Stimulated activated CD4-positive, alpha-beta T cell treated with anti-CD3 and anti-CD28 coated beads, Interleukin-1b, Interleukin-23, amount 100 ng/mL, for 48 hours (primary cell): Measurements from ENCODE around the gene TFB2M.
"Not testable (repeated sequence)": the region's sequence is repeated elsewhere in the genome, so short reads cannot be mapped to it uniquely, and the experiment has no call there.

ENCODE experiments used
- DNase-seq: peaks from one replicate; pipeline ENCODE4 v3.0.0-alpha.2; 2020

The TFB2M gene

DNA sequence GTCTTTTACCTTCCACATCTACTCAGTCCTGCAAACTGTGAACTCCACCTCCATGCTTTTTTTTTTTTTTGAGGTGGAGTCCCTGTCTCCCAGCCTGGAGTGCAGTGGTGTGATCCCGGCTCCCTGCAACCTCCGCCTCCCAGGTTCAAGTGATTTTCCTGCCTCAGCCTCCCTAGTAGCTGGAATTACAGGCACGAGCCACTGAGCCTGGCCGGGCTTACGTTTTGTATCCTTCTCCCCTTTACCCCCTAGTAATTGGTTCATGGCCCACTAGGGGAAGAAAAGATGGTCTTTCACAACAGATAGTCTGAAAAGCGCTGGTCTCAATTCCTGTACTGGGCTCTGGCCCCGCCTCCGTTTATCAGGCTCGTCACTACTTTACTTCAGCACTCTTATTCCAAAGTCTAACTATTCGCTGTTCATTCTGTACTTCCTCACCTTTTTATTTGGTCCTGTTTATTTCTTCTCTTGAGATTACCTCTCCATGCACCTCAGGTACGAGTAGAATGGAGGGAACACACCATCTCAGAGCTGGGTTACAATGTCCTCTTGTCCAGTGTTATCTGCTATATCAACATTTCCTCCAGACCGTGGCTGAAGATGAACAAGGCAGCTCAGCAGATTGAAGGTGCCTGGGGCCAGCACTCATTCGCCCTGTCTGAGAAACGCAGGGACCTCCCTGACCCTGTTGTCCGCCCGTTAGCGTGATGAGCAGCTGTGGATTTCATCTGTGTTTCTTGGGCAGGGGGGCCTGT lies 16.4 kb upstream of the TFB2M start:
- DNase-seq = no peak

- DNase-seq = no peak
These were observed 14.7 kb upstream of the TFB2M start for GRCh38 chr1:246580497-246581370.

DNA sequence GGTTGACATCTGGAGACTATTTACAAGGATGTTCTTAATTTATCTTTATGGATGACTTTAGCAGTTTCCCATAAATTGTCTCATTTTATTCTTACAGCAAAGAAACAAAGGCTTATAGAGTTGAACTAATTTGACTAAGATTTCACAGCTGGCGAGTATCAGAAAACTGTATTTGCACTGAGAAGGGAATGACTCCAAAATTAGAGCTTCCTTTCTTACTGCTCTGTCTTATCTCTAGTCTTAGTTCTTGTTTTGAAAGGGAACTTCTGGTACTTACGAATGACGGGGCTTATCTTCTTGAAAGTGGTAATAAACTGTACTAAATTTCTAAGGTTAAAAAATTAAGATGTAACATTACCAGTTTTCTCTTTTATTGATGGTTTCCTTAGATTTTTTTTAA lies 13.8 kb upstream of the TFB2M start:
- DNase-seq = no peak

DNA sequence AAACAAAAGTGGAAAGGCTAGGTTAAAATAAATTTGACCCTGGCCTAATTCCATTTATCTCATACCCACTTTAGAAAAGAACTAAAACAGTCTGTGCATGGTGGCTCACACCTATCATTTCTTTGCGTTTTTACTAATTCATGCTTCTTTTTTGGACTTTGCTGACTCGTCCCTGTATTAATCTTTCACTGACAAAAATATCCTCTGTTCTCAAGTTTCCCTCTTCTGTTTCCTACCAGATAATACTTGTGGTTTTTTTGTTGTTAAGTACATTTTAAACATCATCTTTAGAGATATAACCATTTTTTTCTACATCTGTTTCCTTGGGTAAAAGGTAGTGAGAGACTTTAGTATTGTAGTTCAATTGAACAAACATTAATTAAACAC lies 11.7 kb upstream of the TFB2M start:
- DNase-seq = no peak

GRCh38 chr1:246577082-246577719 lies 11.1 kb upstream of the TFB2M start:
- no peak for DNase-seq

- no peak for DNase-seq
These were observed 10.6 kb upstream of the TFB2M start for GRCh38 chr1:246576709-246577032.

DNA sequence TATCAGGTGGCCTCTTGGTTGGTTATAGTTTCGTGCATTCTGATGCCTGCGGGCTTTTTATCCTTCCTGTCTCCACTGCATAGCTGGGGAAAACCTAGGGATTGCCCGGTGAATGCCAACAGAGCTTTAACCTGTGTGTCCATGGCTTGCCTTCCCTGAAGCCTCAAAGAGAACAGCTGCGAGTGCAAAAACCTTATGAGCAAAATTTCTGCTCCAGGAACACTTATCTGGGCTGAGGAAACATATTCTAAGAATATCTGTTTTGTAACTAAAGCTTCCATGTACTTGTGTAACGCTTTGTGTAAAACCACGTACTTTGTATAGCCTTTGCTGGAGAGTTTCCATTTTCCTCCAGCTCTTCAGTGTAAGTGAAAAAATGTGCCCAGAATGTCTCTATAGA lies 7.4 kb upstream of the TFB2M start:
- no peak for DNase-seq

DNA sequence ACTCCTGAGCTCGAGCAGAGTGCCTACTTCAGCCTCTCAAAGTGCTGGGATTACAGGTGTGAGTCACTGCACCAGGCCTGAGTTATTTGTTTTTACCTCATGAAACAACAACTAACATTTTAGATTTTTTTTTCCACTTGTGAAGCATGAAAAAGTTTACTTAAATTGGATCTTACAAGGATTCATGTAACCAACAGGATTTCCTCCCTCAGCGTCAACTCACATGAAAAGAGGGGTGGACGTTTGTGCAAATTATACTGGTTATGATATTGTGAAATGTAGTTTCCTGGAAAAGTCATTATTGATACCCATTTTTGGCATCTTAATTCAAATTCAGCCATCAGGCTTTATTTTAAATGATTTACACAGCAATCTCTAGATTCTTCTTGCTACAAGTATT lies 6.7 kb upstream of the TFB2M start:
- no peak for DNase-seq

- no peak for DNase-seq
These were observed 5.9 kb upstream of the TFB2M start for GRCh38 chr1:246571953-246572352.

DNA sequence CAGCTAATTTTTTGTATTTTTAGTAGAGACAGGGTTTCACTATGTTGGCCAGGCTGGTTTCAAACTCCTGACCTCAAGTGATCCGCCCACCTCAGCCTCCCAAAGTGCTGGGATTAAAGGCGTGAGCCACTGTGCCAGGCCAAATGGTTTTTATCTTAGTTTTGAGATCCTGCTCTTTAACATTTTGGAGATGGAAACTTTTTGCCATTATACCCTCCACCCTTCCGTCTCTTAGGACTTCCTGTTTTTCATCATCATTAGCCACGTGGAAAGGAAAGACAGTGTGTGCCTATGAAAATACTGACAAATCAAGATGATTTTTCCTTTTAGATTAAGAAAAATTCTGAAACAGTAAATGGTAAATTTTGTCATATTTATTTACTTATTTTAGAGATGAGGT lies 5.2 kb upstream of the TFB2M start:
- DNase-seq = not testable (repeated sequence)

DNA sequence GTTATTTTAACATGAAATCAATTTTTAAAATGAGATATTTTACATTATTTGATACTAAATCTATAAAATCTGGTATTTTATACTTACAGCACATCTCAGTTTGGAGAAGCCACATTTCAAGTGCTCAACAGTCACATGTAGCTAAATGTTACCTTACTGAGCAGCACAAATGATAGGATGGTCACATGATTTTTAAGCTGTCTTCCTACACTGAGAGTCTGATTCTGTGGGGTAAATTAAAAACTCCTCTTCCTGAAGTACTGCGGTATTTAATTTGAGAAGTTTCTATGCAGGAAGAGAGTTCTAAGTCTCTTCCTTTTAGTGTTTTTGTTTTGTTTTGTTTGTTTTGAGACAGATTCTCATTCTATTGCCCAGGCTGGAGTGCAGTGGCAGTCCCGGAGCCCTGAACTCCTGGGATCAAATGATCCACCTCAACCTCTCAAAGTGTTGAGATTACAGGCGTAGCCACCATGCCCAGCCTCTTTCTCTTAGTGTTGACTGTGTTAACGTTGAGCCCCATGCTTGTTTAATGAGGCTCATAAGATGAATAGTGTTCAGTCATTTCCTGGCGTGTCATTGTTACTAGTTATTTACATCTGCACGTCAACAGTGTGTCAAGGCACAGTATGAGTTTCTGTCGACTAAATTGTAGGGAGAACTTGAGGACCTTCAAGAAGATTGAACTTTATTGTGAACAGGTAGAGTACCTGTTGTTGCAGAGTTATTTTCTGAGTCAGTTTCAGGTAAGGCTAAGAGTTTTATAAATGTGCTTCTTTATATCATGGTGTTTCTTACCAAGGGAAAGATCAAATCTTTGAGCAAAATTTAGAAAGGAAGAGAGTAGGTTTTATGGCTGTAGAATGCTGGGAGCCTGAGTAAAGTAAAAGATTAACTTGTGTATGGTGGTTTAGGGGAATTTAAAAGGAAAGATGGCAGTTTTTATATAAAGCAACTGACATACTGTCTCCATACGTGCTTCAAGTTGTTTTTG lies 3.5 kb upstream of the TFB2M start:
- peak; percentile 15 for DNase-seq

GRCh38 chr1:246567646-246568235 lies 1.7 kb upstream of the TFB2M start:
- DNase-seq = no peak

- DNase-seq = no peak
These were observed 968 bp upstream of the TFB2M start for GRCh38 chr1:246566813-246567645.

DNA sequence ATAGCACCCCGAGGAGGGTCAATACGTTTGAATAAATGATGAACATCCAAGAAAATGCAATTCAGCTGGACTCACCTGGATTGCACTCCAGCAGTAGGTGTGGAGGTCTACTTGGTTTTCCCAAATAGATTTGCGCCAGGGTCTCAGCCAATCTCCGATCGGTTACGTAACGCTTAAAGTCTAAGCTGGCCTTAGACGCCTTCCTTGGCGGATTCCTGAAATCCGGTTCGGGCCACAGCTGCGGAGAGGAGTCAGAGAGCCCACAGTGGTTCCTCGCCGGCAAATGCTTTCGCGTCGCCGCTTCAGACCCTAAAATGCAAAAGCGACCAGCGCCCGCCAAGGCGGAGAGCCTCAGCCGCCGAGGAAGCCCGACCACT lies 322 bp downstream of the TFB2M start:
- no peak for DNase-seq

- no peak for DNase-seq
These were observed 966 bp downstream of the TFB2M start for GRCh38 chr1:246564839-246565750.

DNA sequence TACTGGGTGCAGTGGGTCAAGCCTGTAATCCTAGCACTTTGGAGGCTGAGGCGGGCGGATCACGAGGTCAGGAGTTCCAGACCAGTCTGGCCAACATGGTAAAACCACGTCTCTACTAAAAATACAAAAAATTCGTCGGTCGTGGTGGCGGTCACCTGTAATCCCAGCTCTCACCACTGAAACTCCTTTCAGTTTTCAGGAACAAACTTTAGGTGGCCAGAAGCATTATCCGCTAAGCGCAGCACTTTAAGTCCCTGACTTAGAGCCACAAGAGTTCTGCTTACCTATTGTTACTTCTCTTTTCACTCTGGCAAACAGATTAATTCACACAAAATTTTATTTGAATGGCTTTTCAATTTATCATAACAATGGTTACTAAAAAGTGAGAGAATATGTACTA lies 5.2 kb downstream of the TFB2M start:
- not testable (repeated sequence) for DNase-seq

DNA sequence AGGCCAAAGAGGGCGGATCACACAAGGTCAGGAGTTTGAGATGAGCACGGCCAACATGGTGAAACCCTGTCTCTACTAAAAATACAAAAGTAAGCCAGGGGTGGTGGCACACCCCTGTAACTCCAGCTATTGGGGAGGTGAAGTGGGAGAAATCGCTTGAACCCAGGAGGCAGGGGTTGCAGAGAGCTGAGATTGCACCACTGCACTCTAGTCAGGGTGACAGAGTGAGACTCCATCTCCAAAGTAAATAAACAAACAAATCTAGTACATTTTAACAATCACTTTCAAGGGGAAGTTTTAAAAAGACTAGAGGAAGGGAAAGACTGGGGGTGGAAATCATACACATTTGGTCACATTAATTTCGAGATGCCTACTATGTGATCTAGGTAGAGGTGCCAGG lies 6.8 kb downstream of the TFB2M start:
- no peak for DNase-seq

- DNase-seq = no peak
These were observed 8.0 kb downstream of the TFB2M start for GRCh38 chr1:246558041-246558440.

DNA sequence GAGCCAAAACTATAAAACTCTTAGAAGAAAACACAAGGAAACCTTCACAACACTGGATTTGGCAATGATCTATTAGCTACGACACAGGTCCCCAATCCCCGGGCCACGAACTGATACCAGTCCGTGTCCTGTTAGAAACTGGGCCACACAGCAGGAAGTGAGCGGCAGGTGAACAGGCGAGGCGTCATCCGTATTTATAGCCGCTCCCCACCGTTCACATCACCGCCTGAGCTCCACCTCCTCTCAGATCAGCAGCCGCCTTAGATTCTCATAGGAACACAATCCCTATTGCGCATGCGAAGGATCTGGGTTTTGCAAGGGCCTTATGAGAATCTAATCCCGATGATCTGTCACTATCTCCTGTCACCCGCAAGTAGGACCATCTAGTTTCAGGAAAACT lies 11.9 kb downstream of the TFB2M start:
- DNase-seq = no peak

DNA sequence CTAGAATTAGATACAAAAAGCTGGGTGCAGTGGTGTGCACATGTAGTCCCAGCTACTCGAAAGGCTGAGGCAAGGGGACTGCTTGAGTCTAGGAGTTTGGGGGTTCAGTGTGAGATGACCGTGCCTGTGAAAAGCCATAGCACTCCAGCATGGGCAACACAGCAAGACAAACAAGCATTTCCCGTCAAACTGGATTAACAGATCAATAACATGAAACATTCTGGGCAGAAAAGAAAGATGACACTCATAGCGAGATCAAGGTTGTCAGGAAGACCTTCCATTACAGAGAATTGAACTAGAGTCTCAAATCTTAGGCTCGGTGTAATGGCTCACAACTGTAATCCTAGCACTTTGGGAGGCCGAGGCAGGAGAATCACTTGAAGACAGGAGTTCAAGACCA lies 14.0 kb downstream of the TFB2M start:
- DNase-seq = no peak
